OCI-LY1 (cell line): Measurements from ENCODE around the gene GRK6.

Experiments used
- H2AFZ ChIP-seq: fragments of 200-600 bp; sonication (generic), shearing (Covaris generic); 2 replicates; pipeline ENCODE4 v1.6.0; 2014; ENCODE audit warnings: antibody characterized with exemption, mild to moderate bottlenecking, low read length
- H3F3A ChIP-seq: fragments of 200-600 bp; sonication (generic), shearing (Covaris generic); 2 replicates; pipeline ENCODE4 v1.6.0; 2014; ENCODE audit warnings: mild to moderate bottlenecking, antibody characterized with exemption, low read length, moderate library complexity; ENCODE audit not compliant: insufficient read depth
- H3K27ac ChIP-seq: fragments of 200-600 bp; sonication (generic); 2 replicates; pipeline ENCODE4 v1.5.1; 2014; ENCODE audit warnings: low read length, mixed run types, mild to moderate bottlenecking, low read depth; ENCODE audit not compliant: poor library complexity, severe bottlenecking
- H3K27me3 ChIP-seq: fragments of 200-600 bp; sonication (generic); 2 replicates; pipeline ENCODE4 v1.6.0; 2014; ENCODE audit warnings: antibody characterized with exemption, mild to moderate bottlenecking, low read length, moderate library complexity; ENCODE audit not compliant: insufficient read depth
- H3K36me3 ChIP-seq: fragments of 200-600 bp; sonication (generic); 2 replicates; pipeline ENCODE4 v1.6.1; 2014; ENCODE audit warnings: mild to moderate bottlenecking, antibody characterized with exemption, low read length, moderate library complexity, mixed read lengths; ENCODE audit not compliant: insufficient read depth
- H3K4me1 ChIP-seq: fragments of 200-600 bp; sonication (generic); 2 replicates; pipeline ENCODE4 v1.5.1; 2014; ENCODE audit warnings: mild to moderate bottlenecking, low read length, moderate library complexity; ENCODE audit not compliant: insufficient read depth, severe bottlenecking
- H3K4me2 ChIP-seq: fragments of 200-600 bp; sonication (generic), shearing (Covaris generic); 2 replicates; pipeline ENCODE4 v1.6.1; 2014; ENCODE audit warnings: low read length
- H3K4me3 ChIP-seq: fragments of 200-600 bp; sonication (generic); 2 replicates; pipeline ENCODE4 v1.5.1; 2014; ENCODE audit warnings: low read length, low read depth, mild to moderate bottlenecking, mixed read lengths; ENCODE audit not compliant: poor library complexity, severe bottlenecking
- H3K79me2 ChIP-seq: fragments of 200-600 bp; shearing (Covaris generic); 2 replicates; pipeline ENCODE4 v1.6.1; 2016; ENCODE audit warnings: mixed run types, low read length, mixed read lengths; ENCODE audit not compliant: insufficient read depth
- H3K9ac ChIP-seq: fragments of 200-600 bp; sonication (generic), shearing (Covaris generic); 2 replicates; pipeline ENCODE4 v1.6.1; 2014; ENCODE audit warnings: mild to moderate bottlenecking, low read length, mixed read lengths
- H3K9me2 ChIP-seq: fragments of 200-600 bp; sonication (generic), shearing (Covaris generic); 2 replicates; pipeline ENCODE4 v1.6.1; 2014; ENCODE audit warnings: low read depth, mild to moderate bottlenecking, low read length, mixed read lengths
- H3K9me3 ChIP-seq: fragments of 200-600 bp; shearing (Covaris generic); 2 replicates; pipeline ENCODE4 v1.6.1; 2014; ENCODE audit warnings: low read length, mixed read lengths
- H4K20me1 ChIP-seq: fragments of 200-600 bp; sonication (generic), shearing (Covaris generic); 2 replicates; pipeline ENCODE4 v1.6.0; 2016; ENCODE audit warnings: mild to moderate bottlenecking, low read length; ENCODE audit not compliant: insufficient read depth
- EZH2 ChIP-seq: fragments of 200-600 bp; sonication (generic), shearing (Covaris generic); IDR thresholded peaks from 2 replicates; pipeline ENCODE4 v1.8.0; 2017; ENCODE audit warnings: borderline replicate concordance, mixed run types, mild to moderate bottlenecking, antibody characterized with exemption, low read length, moderate library complexity, mixed read lengths
- TF ChIP-seq, protein P1 (sequence below): fragments of 200-600 bp; sonication (generic), shearing (Covaris generic); IDR thresholded peaks from 2 replicates; pipeline ENCODE4 v1.5.1; 2017; ENCODE audit warnings: mild to moderate bottlenecking, antibody characterized with exemption, low read length, moderate library complexity, mixed read lengths

The GRK6 gene

DNA sequence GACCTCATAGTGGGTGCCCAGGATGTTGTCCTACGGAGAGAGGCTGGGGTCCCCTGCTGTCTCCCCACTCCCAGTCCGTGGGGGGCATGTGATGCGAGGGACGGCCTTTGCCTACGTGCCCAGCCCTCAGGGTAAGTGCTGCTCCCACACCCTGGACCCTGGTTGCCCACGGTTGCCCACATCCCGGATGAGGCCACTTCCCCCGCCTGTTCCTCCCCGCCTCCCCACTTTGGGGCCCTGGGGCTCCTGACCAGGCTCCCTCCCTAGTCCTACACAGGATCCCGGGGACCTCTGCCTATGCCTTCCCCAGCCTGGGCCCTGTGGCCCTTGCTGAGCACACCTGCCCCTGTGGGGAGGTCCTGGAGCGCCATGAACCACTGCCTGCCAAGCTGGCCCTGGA is 40.8 kb upstream of the GRK6 start:
- Histone ChIP-seq H3F3A (no peaks in the 10 kb centered on the region), H3K9ac (no peak overlapping the region), H3K4me2 (no peak overlapping the region), H3K36me3 (no peaks in the 10 kb centered on the region), H3K4me3 (no peak overlapping the region), H4K20me1 (no peaks in the 10 kb centered on the region), H3K27ac (no peak overlapping the region), H3K79me2 (no peaks in the 10 kb centered on the region), H3K9me3 (no peaks in the 10 kb centered on the region), H2AFZ (no peak overlapping the region), H3K27me3 (no peaks in the 10 kb centered on the region; the same call in 1 of the 2 replicates), H3K4me1 (peaks cover 34% of the 10 kb centered on the region), H3K9me2 (no peaks in the 10 kb centered on the region)
- TF ChIP-seq EZH2: no peak
- TF ChIP-seq, protein P1, sequence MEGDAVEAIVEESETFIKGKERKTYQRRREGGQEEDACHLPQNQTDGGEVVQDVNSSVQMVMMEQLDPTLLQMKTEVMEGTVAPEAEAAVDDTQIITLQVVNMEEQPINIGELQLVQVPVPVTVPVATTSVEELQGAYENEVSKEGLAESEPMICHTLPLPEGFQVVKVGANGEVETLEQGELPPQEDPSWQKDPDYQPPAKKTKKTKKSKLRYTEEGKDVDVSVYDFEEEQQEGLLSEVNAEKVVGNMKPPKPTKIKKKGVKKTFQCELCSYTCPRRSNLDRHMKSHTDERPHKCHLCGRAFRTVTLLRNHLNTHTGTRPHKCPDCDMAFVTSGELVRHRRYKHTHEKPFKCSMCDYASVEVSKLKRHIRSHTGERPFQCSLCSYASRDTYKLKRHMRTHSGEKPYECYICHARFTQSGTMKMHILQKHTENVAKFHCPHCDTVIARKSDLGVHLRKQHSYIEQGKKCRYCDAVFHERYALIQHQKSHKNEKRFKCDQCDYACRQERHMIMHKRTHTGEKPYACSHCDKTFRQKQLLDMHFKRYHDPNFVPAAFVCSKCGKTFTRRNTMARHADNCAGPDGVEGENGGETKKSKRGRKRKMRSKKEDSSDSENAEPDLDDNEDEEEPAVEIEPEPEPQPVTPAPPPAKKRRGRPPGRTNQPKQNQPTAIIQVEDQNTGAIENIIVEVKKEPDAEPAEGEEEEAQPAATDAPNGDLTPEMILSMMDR: no peak

DNA sequence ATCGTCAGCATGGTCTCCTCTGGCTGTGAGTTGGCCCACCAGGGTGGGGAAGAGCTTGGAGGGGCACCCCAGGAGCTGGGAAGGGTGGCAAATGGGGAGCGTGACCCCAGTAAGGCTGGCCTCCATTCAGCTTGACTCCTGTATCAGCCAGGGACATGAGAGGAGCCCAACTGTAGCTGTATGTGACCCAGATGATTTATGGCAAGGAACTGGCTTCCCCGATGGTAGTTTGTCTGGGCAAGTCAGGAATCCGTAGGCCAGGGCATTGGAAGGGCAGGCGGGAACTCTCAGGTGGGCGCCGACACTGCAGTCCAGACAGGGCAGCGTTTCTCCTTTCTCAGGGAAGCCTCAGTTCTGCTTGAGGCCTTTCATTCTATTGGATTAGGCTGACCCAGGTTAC is 39.9 kb upstream of the GRK6 start:
- Histone ChIP-seq H3K27ac (no peak overlapping the region), H3K4me2 (no peak overlapping the region), H3K27me3 (no peaks in the 10 kb centered on the region; the same call in 1 of the 2 replicates), H3K9ac (no peak overlapping the region), H3K9me3 (no peaks in the 10 kb centered on the region), H3K4me3 (no peak overlapping the region), H2AFZ (no peak overlapping the region), H3K4me1 (peaks cover 34% of the 10 kb centered on the region), H4K20me1 (no peaks in the 10 kb centered on the region), H3K9me2 (no peaks in the 10 kb centered on the region), H3F3A (no peaks in the 10 kb centered on the region), H3K79me2 (no peaks in the 10 kb centered on the region), H3K36me3 (no peaks in the 10 kb centered on the region)
- no peak for TF ChIP-seq EZH2
- TF ChIP-seq, protein P1: no peak

DNA sequence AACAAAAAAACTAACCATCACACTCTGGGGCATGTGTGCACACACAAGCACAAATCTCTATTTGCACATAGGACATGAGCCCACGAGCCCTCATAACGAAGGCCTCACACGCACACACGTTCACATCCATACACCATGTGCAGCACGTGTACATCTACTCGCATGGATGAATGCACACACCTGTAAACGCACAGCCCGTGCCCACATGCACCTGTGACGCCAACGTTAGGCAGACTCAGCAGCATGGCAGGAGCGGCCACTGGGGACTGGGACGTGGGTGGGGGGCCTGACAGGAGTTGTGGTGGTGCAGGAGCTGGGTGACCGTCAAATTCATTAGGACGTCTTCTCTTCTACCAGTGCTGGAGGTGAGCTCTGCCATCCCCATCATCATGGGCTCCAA is 39.1 kb upstream of the GRK6 start:
- TF ChIP-seq, protein P1: no peak
- no peak for TF ChIP-seq EZH2
- no peak overlapping the region for H3K27ac ChIP-seq
- peaks cover 34% of the 10 kb centered on the region for H3K4me1 ChIP-seq
- H3K4me2 ChIP-seq: no peak overlapping the region
- no peak overlapping the region for H2AFZ ChIP-seq
- no peaks in the 10 kb centered on the region; the same call in 1 of the 2 replicates for H3K27me3 ChIP-seq
- H3K9me3 ChIP-seq: no peaks in the 10 kb centered on the region
- no peak overlapping the region for H3K4me3 ChIP-seq
- no peaks in the 10 kb centered on the region for H3K36me3 ChIP-seq
- H4K20me1 ChIP-seq: no peaks in the 10 kb centered on the region
- no peak overlapping the region for H3K9ac ChIP-seq
- H3K79me2 ChIP-seq: no peaks in the 10 kb centered on the region
- no peaks in the 10 kb centered on the region for H3F3A ChIP-seq
- H3K9me2 ChIP-seq: no peaks in the 10 kb centered on the region
